ENCODE data around the gene EFCC1. TPM values are rescaled to one million over a fixed set of nuclear protein-coding genes. Genes with fewer than 3 reads are reported as not detected.

The EFCC1 gene
- total RNA-seq, 2 experiments from 2014 or later: not detected

DNA sequence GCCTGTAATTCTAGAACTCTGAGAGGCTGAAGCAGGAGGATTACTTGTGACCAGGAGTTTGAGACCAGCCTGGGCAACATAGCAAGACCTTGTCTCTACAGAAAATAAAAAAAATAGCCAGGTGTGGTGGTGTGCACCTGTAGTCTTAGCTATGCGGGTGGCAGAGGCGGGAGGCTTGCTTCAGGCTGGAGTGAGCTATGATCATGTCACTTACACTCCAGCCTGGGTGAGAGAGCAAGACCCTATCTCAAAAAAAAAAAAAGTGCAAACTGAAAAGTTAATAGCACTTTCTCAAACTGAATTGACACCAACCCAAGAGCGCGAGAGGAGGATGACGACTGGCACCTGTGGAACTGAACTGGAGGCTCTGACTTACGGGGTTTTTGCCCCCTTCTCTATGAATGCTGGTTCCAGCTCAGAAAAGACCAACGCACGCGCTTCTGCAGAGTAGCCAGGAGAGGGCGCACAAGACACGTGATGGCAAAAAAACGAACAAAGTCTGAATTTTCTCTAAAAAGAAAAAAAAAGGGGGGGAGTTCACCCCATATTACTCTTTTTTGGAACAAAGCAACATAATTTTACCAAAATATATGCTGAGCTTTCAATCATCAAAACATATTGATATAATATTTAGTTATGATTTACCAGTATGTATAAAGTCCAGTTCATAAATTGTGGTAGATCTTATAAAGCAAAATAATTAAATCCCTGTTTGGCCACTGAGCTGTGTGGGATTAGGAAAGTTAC, 30.9 kb upstream of the EFCC1 start:
- Histone ChIP-seq H3K27ac (ENCODE audit: low read depth, low read length, poor library complexity, severe bottlenecking) (no peak overlapping the region), H3K9me3 (ENCODE audit: low read length) (no peaks in the 10 kb centered on the region), H3K36me3 (ENCODE audit: insufficient read depth, low read length) (no peaks in the 10 kb centered on the region), H3K4me3 (ENCODE audit: low read depth, low read length, poor library complexity, severe bottlenecking) (no peak overlapping the region), H3K4me2 (ENCODE audit: low read length) (no peak overlapping the region), H3K9me2 (ENCODE audit: insufficient read depth, low read length) (no peaks in the 10 kb centered on the region), H2AFZ (ENCODE audit: low read length) (no peak overlapping the region), H4K20me1 (ENCODE audit: insufficient read depth, low read length) (no peaks in the 10 kb centered on the region), H3K4me1 (ENCODE audit: insufficient read depth, low read length, poor library complexity, severe bottlenecking) (peaks cover 9% of the 10 kb centered on the region), H3K79me2 (ENCODE audit: insufficient read depth, low read depth, low read length) (no peaks in the 10 kb centered on the region)
- CTCF ChIA-PET (ENCODE audit: unreplicated experiment): interaction anchor here (0.5 to 1.8 kb wide), 13 partner anchors 24 to 669 kb away, joined by 3 to 14 read pairs (median 3); partner anchors contain the start of gene CFAP92
- POLR2A ChIA-PET: interaction anchor here (0.6 to 1.5 kb wide), 6 partner anchors 16 to 275 kb away, joined by 3 to 8 read pairs (median 3); no protein-coding TSS in a partner anchor
- intact Hi-C loops (cut with micrococcal nuclease; ENCODE audit: unreplicated experiment): loop anchor here (1.0 to 10.0 kb wide), 7 partner anchors 46 to 345 kb away; partner anchors contain the start of gene COPG1
- DNase-seq (ENCODE audit: low spot score): peak; percentile 73
- BruUV-seq (replicated peaks): no TSS peak
- no peak for TF ChIP-seq EZH2phosphoT487 (IDR thresholded peaks at IDR 0.05; ENCODE audit: borderline replicate concordance, low read depth, low read length)
- TF ChIP-seq, protein P1, sequence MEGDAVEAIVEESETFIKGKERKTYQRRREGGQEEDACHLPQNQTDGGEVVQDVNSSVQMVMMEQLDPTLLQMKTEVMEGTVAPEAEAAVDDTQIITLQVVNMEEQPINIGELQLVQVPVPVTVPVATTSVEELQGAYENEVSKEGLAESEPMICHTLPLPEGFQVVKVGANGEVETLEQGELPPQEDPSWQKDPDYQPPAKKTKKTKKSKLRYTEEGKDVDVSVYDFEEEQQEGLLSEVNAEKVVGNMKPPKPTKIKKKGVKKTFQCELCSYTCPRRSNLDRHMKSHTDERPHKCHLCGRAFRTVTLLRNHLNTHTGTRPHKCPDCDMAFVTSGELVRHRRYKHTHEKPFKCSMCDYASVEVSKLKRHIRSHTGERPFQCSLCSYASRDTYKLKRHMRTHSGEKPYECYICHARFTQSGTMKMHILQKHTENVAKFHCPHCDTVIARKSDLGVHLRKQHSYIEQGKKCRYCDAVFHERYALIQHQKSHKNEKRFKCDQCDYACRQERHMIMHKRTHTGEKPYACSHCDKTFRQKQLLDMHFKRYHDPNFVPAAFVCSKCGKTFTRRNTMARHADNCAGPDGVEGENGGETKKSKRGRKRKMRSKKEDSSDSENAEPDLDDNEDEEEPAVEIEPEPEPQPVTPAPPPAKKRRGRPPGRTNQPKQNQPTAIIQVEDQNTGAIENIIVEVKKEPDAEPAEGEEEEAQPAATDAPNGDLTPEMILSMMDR (conservative IDR thresholded peaks at IDR 0.05; ENCODE audit: low read length): peak; percentile 100

DNA sequence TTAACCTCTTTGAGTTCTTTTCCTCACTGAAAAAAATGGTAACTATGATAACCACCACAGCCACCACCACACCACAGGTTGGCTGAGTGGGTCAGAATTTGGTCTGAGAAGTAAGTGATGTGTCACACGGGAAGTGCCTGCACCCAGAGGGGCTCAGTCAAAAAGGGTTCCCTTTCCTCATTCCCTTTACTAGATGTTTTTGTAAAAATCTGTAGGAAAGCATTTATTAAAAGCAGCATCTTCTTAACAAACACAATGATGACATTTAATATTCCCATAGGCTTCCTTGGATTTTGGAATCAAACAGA, 30.4 kb upstream of the EFCC1 start:
- Histone ChIP-seq H4K20me1 (ENCODE audit: insufficient read depth, low read length) (no peaks in the 10 kb centered on the region), H3K36me3 (ENCODE audit: insufficient read depth, low read length) (no peaks in the 10 kb centered on the region), H3K4me1 (ENCODE audit: insufficient read depth, low read length, poor library complexity, severe bottlenecking) (peaks cover 9% of the 10 kb centered on the region), H3K79me2 (ENCODE audit: insufficient read depth, low read depth, low read length) (no peaks in the 10 kb centered on the region), H3K4me2 (ENCODE audit: low read length) (no peak overlapping the region), H3K9me2 (ENCODE audit: insufficient read depth, low read length) (no peaks in the 10 kb centered on the region), H2AFZ (ENCODE audit: low read length) (no peak overlapping the region), H3K9me3 (ENCODE audit: low read length) (no peaks in the 10 kb centered on the region), H3K4me3 (ENCODE audit: low read depth, low read length, poor library complexity, severe bottlenecking) (no peak overlapping the region), H3K27ac (ENCODE audit: low read depth, low read length, poor library complexity, severe bottlenecking) (no peak overlapping the region)
- intact Hi-C loops (cut with micrococcal nuclease; ENCODE audit: unreplicated experiment): loop anchor here (1.0 to 10.0 kb wide), 7 partner anchors 46 to 344 kb away; partner anchors contain the start of gene COPG1
- DNase-seq (ENCODE audit: low spot score): no peak
- POLR2A ChIA-PET: interaction anchor here (0.9 to 1.5 kb wide), 3 partner anchors 46 to 274 kb away, joined by 3 to 8 read pairs (median 4); no protein-coding TSS in a partner anchor
- CTCF ChIA-PET (ENCODE audit: unreplicated experiment): interaction anchor here (0.5 to 1.8 kb wide), 5 partner anchors 45 to 353 kb away, joined by 3 to 14 read pairs (median 4); no protein-coding TSS in a partner anchor
- TF ChIP-seq EZH2phosphoT487 (IDR thresholded peaks at IDR 0.05; ENCODE audit: borderline replicate concordance, low read depth, low read length): no peak
- TF ChIP-seq, protein P1 (conservative IDR thresholded peaks at IDR 0.05; ENCODE audit: low read length): no peak
- no TSS peak for BruUV-seq (replicated peaks)

Data from OCI-LY7 (cell line).